Measurements from ENCODE around the gene ARHGEF17. TPM values are rescaled to one million over a fixed set of nuclear protein-coding genes. Genes with fewer than 3 reads are reported as not detected.

ARHGEF17 gene
- total RNA-seq, 2 donors from 2014 or later: 31.0 to 39.0 TPM

GRCh38 chr11:73306977-73307322 is 1.1 kb upstream of the ARHGEF17 start:
- H3K4me1 ChIP-seq (ENCODE audit: control insufficient read depth, insufficient read depth, low read length): peaks cover 12% of the 10 kb centered on the region
- peak overlapping the region; percentile 73 for H3K4me3 ChIP-seq (ENCODE audit: low read length)
- no peaks in the 10 kb centered on the region for H3K27me3 ChIP-seq (ENCODE audit: control insufficient read depth, insufficient read depth, low read length, poor library complexity, severe bottlenecking)
- Mint-ChIP-seq H3K27me3 (ENCODE audit: insufficient read depth) (peaks cover 16% of the 10 kb centered on the region), H3K9me3 (no peaks in the 10 kb centered on the region), H3K27ac (peak overlapping the region; percentile 95), H3K4me3 (peak overlapping the region; percentile 66), H3K36me3 (ENCODE audit: low read depth) (peaks cover 5% of the 10 kb centered on the region), H3K4me1 (peaks cover 12% of the 10 kb centered on the region)
- DNase-seq: no peak
- H3K27ac ChIP-seq (ENCODE audit: low read depth, low read length): peak overlapping the region; percentile 18
- H3K9ac ChIP-seq (ENCODE audit: extremely low read depth, low read length, poor library complexity, severe bottlenecking): peak overlapping the region; percentile 56
- no peak for TF ChIP-seq CTCF (conservative IDR thresholded peaks at IDR 0.05)
- no peaks in the 10 kb centered on the region for H3K9me3 ChIP-seq (ENCODE audit: control insufficient read depth, low read length)
- peaks cover 6% of the 10 kb centered on the region for H3K36me3 ChIP-seq (ENCODE audit: control insufficient read depth, insufficient read depth, low read length)
- WGBS, 2 experiments (ENCODE audit: insufficient coverage in 1 of 2, insufficient read length in 1 of 2): 7 to 17% methylated on average over 8 to 18 of the region's 18 CpGs

- peaks cover 6% of the 10 kb centered on the region for H3K36me3 ChIP-seq (ENCODE audit: control insufficient read depth, insufficient read depth, low read length)
- 0% methylated on average over 13 to 50 of the region's 56 CpGs for WGBS, 2 experiments (ENCODE audit: insufficient coverage in 1 of 2, insufficient read length in 1 of 2)
- peaks cover 12% of the 10 kb centered on the region for H3K4me1 ChIP-seq (ENCODE audit: control insufficient read depth, insufficient read depth, low read length)
- peak overlapping the region; percentile 98 for H3K27ac ChIP-seq (ENCODE audit: low read depth, low read length)
- H3K9me3 ChIP-seq (ENCODE audit: control insufficient read depth, low read length): no peaks in the 10 kb centered on the region
- Mint-ChIP-seq H3K27me3 (ENCODE audit: insufficient read depth) (peaks cover 14% of the 10 kb centered on the region), H3K4me3 (peak overlapping the region; percentile 66), H3K36me3 (ENCODE audit: low read depth) (peaks cover 7% of the 10 kb centered on the region), H3K27ac (peak overlapping the region; percentile 95), H3K9me3 (no peaks in the 10 kb centered on the region), H3K4me1 (peaks cover 16% of the 10 kb centered on the region)
- H3K4me3 ChIP-seq (ENCODE audit: low read length): peak overlapping the region; percentile 86
- DNase-seq: peak; percentile 100
- no peaks in the 10 kb centered on the region for H3K27me3 ChIP-seq (ENCODE audit: control insufficient read depth, insufficient read depth, low read length, poor library complexity, severe bottlenecking)
- H3K9ac ChIP-seq (ENCODE audit: extremely low read depth, low read length, poor library complexity, severe bottlenecking): peak overlapping the region; percentile 89
- TF ChIP-seq CTCF (conservative IDR thresholded peaks at IDR 0.05): peak; percentile 90
These were observed 613 bp upstream of the ARHGEF17 start for GRCh38 chr11:73307323-73308002.

GRCh38 chr11:73308961-73309919 is 1.2 kb downstream of the ARHGEF17 start:
- Histone ChIP-seq H3K4me1 (ENCODE audit: control insufficient read depth, insufficient read depth, low read length) (peaks cover 28% of the 10 kb centered on the region), H3K27ac (ENCODE audit: low read depth, low read length) (peak overlapping the region; percentile 98), H3K9me3 (ENCODE audit: control insufficient read depth, low read length) (no peaks in the 10 kb centered on the region), H3K9ac (ENCODE audit: extremely low read depth, low read length, poor library complexity, severe bottlenecking) (peak overlapping the region; percentile 89), H3K36me3 (ENCODE audit: control insufficient read depth, insufficient read depth, low read length) (peaks cover 9% of the 10 kb centered on the region), H3K4me3 (ENCODE audit: low read length) (peak overlapping the region; percentile 86), H3K27me3 (ENCODE audit: control insufficient read depth, insufficient read depth, low read length, poor library complexity, severe bottlenecking) (no peaks in the 10 kb centered on the region)
- Mint-ChIP-seq H3K4me3 (peak overlapping the region; percentile 66), H3K36me3 (ENCODE audit: low read depth) (peaks cover 7% of the 10 kb centered on the region), H3K9me3 (no peaks in the 10 kb centered on the region), H3K27ac (no peak overlapping the region), H3K4me1 (peaks cover 23% of the 10 kb centered on the region), H3K27me3 (ENCODE audit: insufficient read depth) (peaks cover 13% of the 10 kb centered on the region)
- peak; percentile 95 for DNase-seq
- no peak for TF ChIP-seq CTCF (conservative IDR thresholded peaks at IDR 0.05)
- WGBS, 2 experiments (ENCODE audit: insufficient coverage in 1 of 2, insufficient read length in 1 of 2): 0 to 8% methylated on average over 24 to 78 of the region's 78 CpGs
